ENCODE data around the gene ZCCHC18.

DNA sequence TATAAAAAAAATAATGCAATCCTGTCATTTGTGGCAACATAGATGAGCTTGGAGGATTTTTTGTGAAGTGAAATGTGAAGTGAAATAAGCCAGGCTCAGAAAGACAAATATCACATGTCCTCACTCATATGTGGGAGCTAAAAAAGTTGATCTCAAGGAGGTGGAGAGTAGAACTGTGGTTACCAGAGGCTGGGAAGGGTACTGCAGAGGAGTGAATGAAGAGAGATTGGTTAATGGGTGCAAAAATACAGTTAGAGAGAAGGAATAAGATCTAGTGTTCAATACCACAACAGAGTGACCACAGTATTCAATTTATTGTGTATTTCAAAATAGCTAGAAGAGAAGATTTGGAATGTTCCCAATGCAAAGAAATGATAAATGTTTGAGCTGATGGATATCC is 13.4 kb upstream of the ZCCHC18 start:
- TF ChIP-seq REST (IDR thresholded peaks at IDR 0.05; ENCODE audit: insufficient read depth in 1 of 2, low read depth in 2 of 2, low read length in 1 of 2) (no peak), SIN3A (IDR thresholded peaks at IDR 0.05; ENCODE audit: borderline replicate concordance, insufficient read depth, low read depth, low read length) (no peak), POLR2AphosphoS5 (IDR thresholded peaks at IDR 0.05; ENCODE audit: low read depth, low read length) (no peak), TCF7L2 (IDR thresholded peaks at IDR 0.05; ENCODE audit: low read depth, low read length) (no peak)
- TF ChIP-seq, protein P1, sequence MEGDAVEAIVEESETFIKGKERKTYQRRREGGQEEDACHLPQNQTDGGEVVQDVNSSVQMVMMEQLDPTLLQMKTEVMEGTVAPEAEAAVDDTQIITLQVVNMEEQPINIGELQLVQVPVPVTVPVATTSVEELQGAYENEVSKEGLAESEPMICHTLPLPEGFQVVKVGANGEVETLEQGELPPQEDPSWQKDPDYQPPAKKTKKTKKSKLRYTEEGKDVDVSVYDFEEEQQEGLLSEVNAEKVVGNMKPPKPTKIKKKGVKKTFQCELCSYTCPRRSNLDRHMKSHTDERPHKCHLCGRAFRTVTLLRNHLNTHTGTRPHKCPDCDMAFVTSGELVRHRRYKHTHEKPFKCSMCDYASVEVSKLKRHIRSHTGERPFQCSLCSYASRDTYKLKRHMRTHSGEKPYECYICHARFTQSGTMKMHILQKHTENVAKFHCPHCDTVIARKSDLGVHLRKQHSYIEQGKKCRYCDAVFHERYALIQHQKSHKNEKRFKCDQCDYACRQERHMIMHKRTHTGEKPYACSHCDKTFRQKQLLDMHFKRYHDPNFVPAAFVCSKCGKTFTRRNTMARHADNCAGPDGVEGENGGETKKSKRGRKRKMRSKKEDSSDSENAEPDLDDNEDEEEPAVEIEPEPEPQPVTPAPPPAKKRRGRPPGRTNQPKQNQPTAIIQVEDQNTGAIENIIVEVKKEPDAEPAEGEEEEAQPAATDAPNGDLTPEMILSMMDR (IDR thresholded peaks at IDR 0.05), result no peak

Measured in Panc1 (cell line).